Esophagus muscularis mucosa (tissue), 3 donors: Measurements from ENCODE around the gene EBF3.

Experiments used
- POLR2A ChIP-seq: fragments of 450-650 bp; IDR thresholded peaks from one replicate; pipeline ENCODE4 v1.6.1; 2017; ENCODE audit warnings: antibody characterized with exemption, moderate library complexity, mild to moderate bottlenecking, low read depth
- POLR2AphosphoS5 ChIP-seq, 2 donors: sonication (generic); formaldehyde crosslinking; IDR thresholded peaks; one replicate each; pipeline ENCODE4 v1.6.1; 2017; ENCODE audit warnings: antibody characterized with exemption in 2 of 2
- TF ChIP-seq, protein P1 (sequence below), 3 experiments: fragments of 200-600 bp in 2 of 3; fragments of 450-650 bp in 1 of 3; sonication (generic) in 2 of 3; IDR thresholded peaks; one replicate each; pipeline ENCODE4 v1.5.1; 2017 to 2019; ENCODE audit warnings: antibody characterized with exemption in 3 of 3, mild to moderate bottlenecking in 2 of 3, moderate library complexity in 1 of 3

DNA sequence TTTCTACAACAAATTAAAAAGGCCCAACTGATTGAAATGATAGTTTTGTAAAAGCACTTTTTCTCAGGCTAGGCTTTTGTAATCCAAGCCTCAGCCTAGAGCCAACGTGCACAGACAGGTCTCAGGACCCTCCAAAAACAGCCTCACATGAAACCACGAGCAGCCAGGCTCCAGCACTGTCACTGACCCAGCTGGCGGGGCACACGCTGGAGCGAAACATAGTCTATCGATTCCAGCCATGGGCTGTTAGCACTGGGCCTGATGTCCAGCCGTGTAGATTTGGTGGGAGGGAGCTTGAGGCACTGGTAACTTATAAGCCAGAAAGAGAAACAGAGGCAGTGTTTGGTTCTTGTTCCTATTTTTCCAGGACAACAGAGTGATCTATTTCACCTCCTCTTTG, 104.5 kb downstream of the EBF3 start:
- TF ChIP-seq, protein P1, sequence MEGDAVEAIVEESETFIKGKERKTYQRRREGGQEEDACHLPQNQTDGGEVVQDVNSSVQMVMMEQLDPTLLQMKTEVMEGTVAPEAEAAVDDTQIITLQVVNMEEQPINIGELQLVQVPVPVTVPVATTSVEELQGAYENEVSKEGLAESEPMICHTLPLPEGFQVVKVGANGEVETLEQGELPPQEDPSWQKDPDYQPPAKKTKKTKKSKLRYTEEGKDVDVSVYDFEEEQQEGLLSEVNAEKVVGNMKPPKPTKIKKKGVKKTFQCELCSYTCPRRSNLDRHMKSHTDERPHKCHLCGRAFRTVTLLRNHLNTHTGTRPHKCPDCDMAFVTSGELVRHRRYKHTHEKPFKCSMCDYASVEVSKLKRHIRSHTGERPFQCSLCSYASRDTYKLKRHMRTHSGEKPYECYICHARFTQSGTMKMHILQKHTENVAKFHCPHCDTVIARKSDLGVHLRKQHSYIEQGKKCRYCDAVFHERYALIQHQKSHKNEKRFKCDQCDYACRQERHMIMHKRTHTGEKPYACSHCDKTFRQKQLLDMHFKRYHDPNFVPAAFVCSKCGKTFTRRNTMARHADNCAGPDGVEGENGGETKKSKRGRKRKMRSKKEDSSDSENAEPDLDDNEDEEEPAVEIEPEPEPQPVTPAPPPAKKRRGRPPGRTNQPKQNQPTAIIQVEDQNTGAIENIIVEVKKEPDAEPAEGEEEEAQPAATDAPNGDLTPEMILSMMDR (IDR thresholded peaks at IDR 0.05): no peak
- TF ChIP-seq POLR2AphosphoS5 (IDR thresholded peaks at IDR 0.05) (no peak), POLR2A (no peak)
